CD4-positive, CD25-positive, alpha-beta regulatory T cell (primary cell): ENCODE results near the gene ATP5F1C. TPM values are rescaled to one million over a fixed set of nuclear protein-coding genes. Genes with fewer than 3 reads are reported as not detected.
"Not testable (repeated sequence)": the region's sequence is repeated elsewhere in the genome, so short reads cannot be mapped to it uniquely, and the experiment has no call there.

Experiments
- ATAC-seq, 2 donors: fragments of 150-1000 bp; cut with Tn5 transposase; one replicate each; pipeline ENCODE4 v1.10.0; 2021; ENCODE audit warnings: low read depth in 2 of 2, moderate number of reproducible peaks in 2 of 2, moderate library complexity in 1 of 2
- DNase-seq, 3 donors: peaks; one replicate each; pipeline versions ENCODE4 v3.0.0 to v3.0.0-alpha.2; 2012 to 2022; ENCODE audit warnings: mixed read lengths in 1 of 3
- H3K27ac ChIP-seq: one replicate; pipeline ENCODE4 v1.7.0; 2013; ENCODE audit warnings: mild to moderate bottlenecking, low read length; ENCODE audit not compliant: insufficient read depth, poor library complexity, severe bottlenecking
- H3K27me3 ChIP-seq: one replicate; pipeline ENCODE4 v1.7.0; 2013; ENCODE audit warnings: low read length; ENCODE audit not compliant: control insufficient read depth, insufficient read depth
- H3K36me3 ChIP-seq: one replicate; pipeline ENCODE4 v1.7.0; 2013; ENCODE audit warnings: mild to moderate bottlenecking, low read length, moderate library complexity; ENCODE audit not compliant: control insufficient read depth, insufficient read depth
- H3K4me1 ChIP-seq: 2 replicates; pipeline ENCODE4 v1.7.0; 2013; ENCODE audit warnings: mild to moderate bottlenecking, low read length; ENCODE audit not compliant: insufficient read depth, control insufficient read depth, poor library complexity, severe bottlenecking
- H3K4me3 ChIP-seq: one replicate; pipeline ENCODE4 v1.7.0; 2013; ENCODE audit warnings: low read depth, mild to moderate bottlenecking, low read length, moderate library complexity
- H3K9me3 ChIP-seq, 2 experiments: 1 replicate in 1 of 2; 2 replicates in 1 of 2; pipeline ENCODE4 v1.7.0; 2013; ENCODE audit warnings: low read length in 2 of 2, mild to moderate bottlenecking in 1 of 2, moderate library complexity in 1 of 2; ENCODE audit not compliant: control insufficient read depth in 2 of 2
- H3K27ac Mint-ChIP-seq, 3 donors: one replicate each; pipeline ENCODE4 v1.8.0; 2020 to 2022; ENCODE audit warnings: mild to moderate bottlenecking in 3 of 3, mixed read lengths in 3 of 3, moderate library complexity in 2 of 3
- H3K27me3 Mint-ChIP-seq: one replicate; pipeline ENCODE4 v1.8.0; 2022; ENCODE audit warnings: mild to moderate bottlenecking, mixed read lengths
- H3K36me3 Mint-ChIP-seq: one replicate; pipeline ENCODE4 v1.8.0; 2020; ENCODE audit warnings: mixed read lengths
- H3K4me1 Mint-ChIP-seq, 4 donors: one replicate each; pipeline ENCODE4 v1.8.0; 2020 to 2022; ENCODE audit warnings: mixed read lengths in 4 of 4, mild to moderate bottlenecking in 1 of 4
- H3K4me3 Mint-ChIP-seq, 4 donors: one replicate each; pipeline ENCODE4 v1.8.0; 2020 to 2022; ENCODE audit warnings: mild to moderate bottlenecking in 4 of 4, mixed read lengths in 4 of 4, moderate library complexity in 3 of 4
- H3K9me3 Mint-ChIP-seq, 7 donors: one replicate each; pipeline ENCODE4 v1.8.0; 2020 to 2022; ENCODE audit warnings: mixed read lengths in 7 of 7, mild to moderate bottlenecking in 3 of 7, moderate library complexity in 2 of 7
- polyA plus RNA-seq, 4 donors: library from polyadenylated mRNA; unstranded; fragments of 300-500 nt; fragmentation: Illumina TruSeq; gene quantifications; one replicate each; pipeline ENCODE4 v1.2.3, GENCODE V29; 2021
- total RNA-seq: library from RNA; stranded (reverse); gene quantifications from one replicate; pipeline ENCODE4 v1.2.3, GENCODE V29; 2022

Gene ATP5F1C
- total and polyA plus RNA-seq, 5 donors from 2014 or later: 167 to 562 (median 432) TPM

GRCh38 chr10:7811743-7812142 lies 23.8 kb downstream of the ATP5F1C start:
- not testable (repeated sequence) for H3K4me3 Mint-ChIP-seq, H3K4me3 ChIP-seq, H3K4me1 Mint-ChIP-seq, H3K27ac ChIP-seq, H3K9me3 Mint-ChIP-seq, ATAC-seq, H3K27me3 ChIP-seq, H3K4me1 ChIP-seq, DNase-seq, H3K9me3 ChIP-seq, H3K36me3 Mint-ChIP-seq
- Mint-ChIP-seq H3K27me3 (peaks cover 13% of the 10 kb centered on the region), H3K27ac (peak overlapping the region in 1 of 3 donors; percentile 41)
- H3K36me3 ChIP-seq: peaks cover 21% of the 10 kb centered on the region

- ATAC-seq (no peak), DNase-seq (no peak)
- Mint-ChIP-seq H3K9me3 (peaks cover 0 to 2% (median 0%) of the 10 kb centered on the region in 7 donors), H3K4me3 (no peak overlapping the region), H3K4me1 (peaks cover 4 to 17% (median 14%) of the 10 kb centered on the region in 4 donors), H3K36me3 (no peaks in the 10 kb centered on the region), H3K27ac (no peak overlapping the region), H3K27me3 (peaks cover 18% of the 10 kb centered on the region)
- Histone ChIP-seq H3K36me3 (peaks cover 6% of the 10 kb centered on the region), H3K27me3 (peaks cover 3% of the 10 kb centered on the region), H3K27ac (no peak overlapping the region), H3K4me1 (peaks cover 6% of the 10 kb centered on the region), H3K9me3 (no peaks in the 10 kb centered on the region), H3K4me3 (no peak overlapping the region)
Observed at GRCh38 chr10:7813481-7813880, 25.5 kb downstream of the ATP5F1C start.

GRCh38 chr10:7817576-7817975 lies 29.6 kb downstream of the ATP5F1C start:
- H3K27me3 ChIP-seq: peaks cover 3% of the 10 kb centered on the region
- H3K4me3 ChIP-seq: peak overlapping the region; percentile 95
- H3K4me1 ChIP-seq: peaks cover 18% of the 10 kb centered on the region
- H3K36me3 Mint-ChIP-seq: peaks cover 4% of the 10 kb centered on the region
- H3K27ac ChIP-seq: peak overlapping the region; percentile 72
- no peak for DNase-seq
- H3K4me1 Mint-ChIP-seq: peaks cover 18 to 47% (median 37%) of the 10 kb centered on the region in 4 donors
- no peak for ATAC-seq
- peak overlapping the region; percentile 97 to 100 (median 98) for H3K4me3 Mint-ChIP-seq
- H3K27me3 Mint-ChIP-seq: peaks cover 18% of the 10 kb centered on the region
- H3K9me3 Mint-ChIP-seq: no peaks in the 10 kb centered on the region
- peak overlapping the region in 2 of 3 donors; percentile 96 to 99 for H3K27ac Mint-ChIP-seq
- peaks cover 10% of the 10 kb centered on the region for H3K36me3 ChIP-seq
- H3K9me3 ChIP-seq: no peaks in the 10 kb centered on the region

- peaks cover 14% of the 10 kb centered on the region for H3K36me3 ChIP-seq
- Mint-ChIP-seq H3K4me3 (peak overlapping the region; percentile 97 to 100 (median 98)), H3K27me3 (peaks cover 18% of the 10 kb centered on the region), H3K9me3 (no peaks in the 10 kb centered on the region), H3K27ac (peak overlapping the region; percentile 63 to 99 (median 96)), H3K4me1 (peaks cover 18 to 47% (median 37%) of the 10 kb centered on the region in 4 donors), H3K36me3 (peaks cover 4% of the 10 kb centered on the region)
- peak overlapping the region; percentile 95 for H3K4me3 ChIP-seq
- DNase-seq: no peak
- H3K27ac ChIP-seq: peak overlapping the region; percentile 72
- no peak for ATAC-seq
- H3K9me3 ChIP-seq: no peaks in the 10 kb centered on the region
- peaks cover 3% of the 10 kb centered on the region for H3K27me3 ChIP-seq
- H3K4me1 ChIP-seq: peaks cover 18% of the 10 kb centered on the region
Observed at GRCh38 chr10:7817984-7818294, 30.0 kb downstream of the ATP5F1C start.

- peaks cover 18 to 47% (median 37%) of the 10 kb centered on the region in 4 donors for H3K4me1 Mint-ChIP-seq
- ATAC-seq: peak; percentile 94 to 95
Observed at GRCh38 chr10:7818295-7819120, 30.5 kb downstream of the ATP5F1C start, which contains the start of gene TAF3. Gene TAF3, plus strand, starts transcription at chr10:7818505. Its CDS starts 205 bp downstream, at chr10:7818710.

DNA sequence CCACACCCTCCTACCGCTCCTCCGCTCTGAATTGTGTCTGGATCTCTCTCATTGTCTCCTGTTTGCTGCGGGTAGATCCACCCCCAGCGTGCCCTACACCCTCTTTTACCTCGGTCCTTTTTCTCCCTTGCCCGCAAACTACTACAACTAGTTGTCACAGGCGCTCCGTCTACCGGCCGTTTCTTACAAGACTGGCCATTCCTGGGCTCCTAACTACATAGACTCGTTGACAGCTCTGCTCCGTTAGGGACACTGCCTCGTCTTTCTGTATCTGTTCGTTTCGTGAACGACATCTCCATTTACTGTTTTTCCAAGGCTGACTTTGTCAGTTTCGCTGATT lies 31.1 kb downstream of the ATP5F1C start:
- Histone ChIP-seq H3K4me1 (peaks cover 18% of the 10 kb centered on the region), H3K27me3 (peaks cover 3% of the 10 kb centered on the region), H3K9me3 (no peaks in the 10 kb centered on the region), H3K4me3 (peak overlapping the region; percentile 92), H3K36me3 (peaks cover 19% of the 10 kb centered on the region), H3K27ac (peak overlapping the region; percentile 72)
- DNase-seq (peak in 2 of 3 donors; percentile 6 to 52), ATAC-seq (no peak)
- Mint-ChIP-seq H3K36me3 (peaks cover 4% of the 10 kb centered on the region), H3K27me3 (peaks cover 14% of the 10 kb centered on the region), H3K4me1 (peaks cover 18 to 47% (median 38%) of the 10 kb centered on the region in 4 donors), H3K4me3 (peak overlapping the region; percentile 97 to 100 (median 98)), H3K27ac (peak overlapping the region; percentile 96 to 99 (median 99)), H3K9me3 (no peaks in the 10 kb centered on the region)

More at GRCh38 chr10:7818295-7819120, 30.5 kb downstream of the ATP5F1C start, which contains the start of gene TAF3:
- H3K27me3 Mint-ChIP-seq: peaks cover 15% of the 10 kb centered on the region
- peak within 1 kb of the TSS; percentile 95 for H3K4me3 ChIP-seq
- H3K36me3 ChIP-seq: peaks cover 18% of the 10 kb centered on the region
- no peaks in the 10 kb centered on the region for H3K9me3 ChIP-seq
- DNase-seq: peak; percentile 85 to 95 (median 92)
- peaks cover 18% of the 10 kb centered on the region for H3K4me1 ChIP-seq
- H3K4me3 Mint-ChIP-seq: peak within 1 kb of the TSS; percentile 97 to 100 (median 98)
- peaks cover 4% of the 10 kb centered on the region for H3K36me3 Mint-ChIP-seq
- peak within 1 kb of the TSS; percentile 96 to 99 (median 99) for H3K27ac Mint-ChIP-seq
- H3K27me3 ChIP-seq: peaks cover 3% of the 10 kb centered on the region
- H3K27ac ChIP-seq: peak within 1 kb of the TSS; percentile 72
- H3K9me3 Mint-ChIP-seq: no peaks in the 10 kb centered on the region

GRCh38 chr10:7824251-7824650 lies 36.3 kb downstream of the ATP5F1C start:
- ATAC-seq (no peak), DNase-seq (no peak)
- H3K36me3 ChIP-seq: peaks cover 48% of the 10 kb centered on the region
- Mint-ChIP-seq H3K27me3 (no peaks in the 10 kb centered on the region), H3K27ac (no peak overlapping the region), H3K36me3 (peaks cover 31% of the 10 kb centered on the region), H3K4me1 (peaks cover 42 to 56% (median 43%) of the 10 kb centered on the region in 4 donors), H3K9me3 (no peaks in the 10 kb centered on the region), H3K4me3 (peak overlapping the region in 1 of 4 donors; percentile 7)
- no peaks in the 10 kb centered on the region for H3K9me3 ChIP-seq
- H3K4me3 ChIP-seq: no peak overlapping the region
- no peak overlapping the region for H3K27ac ChIP-seq
- H3K27me3 ChIP-seq: no peaks in the 10 kb centered on the region
- peaks cover 6% of the 10 kb centered on the region for H3K4me1 ChIP-seq
